Thoracic aorta (tissue), 2 donors: ENCODE data around the gene PACS1. TPM values are rescaled to one million over a fixed set of nuclear protein-coding genes. Genes with fewer than 3 reads are reported as not detected.

Experiments
- ATAC-seq: fragments of 150-250 bp; one replicate; pipeline ENCODE4 v1.8.0; 2017; ENCODE audit warnings: low read depth; ENCODE audit not compliant: insufficient number of reproducible peaks, low FRiP score
- DNase-seq: peaks from one replicate; pipeline ENCODE4 v3.0.0-alpha.2; 2020; ENCODE audit warnings: low spot score
- H3K27ac ChIP-seq, 2 donors: fragments of 200-600 bp; sonication (generic); 1 replicate in 1 of 2; 2 replicates in 1 of 2; pipeline ENCODE4 v1.5.1; 2016; ENCODE audit warnings: mild to moderate bottlenecking in 2 of 2, moderate library complexity in 2 of 2
- H3K27me3 ChIP-seq: fragments of 200-600 bp; sonication (generic); replicated peaks from 2 replicates; pipeline ENCODE4 v1.6.0; 2016; ENCODE audit warnings: mild to moderate bottlenecking; ENCODE audit not compliant: insufficient read depth
- H3K36me3 ChIP-seq: fragments of 200-600 bp; sonication (generic); one replicate; pipeline ENCODE4 v1.5.1; 2016
- H3K4me1 ChIP-seq, 2 donors: fragments of 200-600 bp; sonication (generic); 1 replicate in 1 of 2; 2 replicates in 1 of 2; pipeline versions ENCODE4 v1.5.1 to v1.6.0; 2016; ENCODE audit warnings: low read depth in 2 of 2, mild to moderate bottlenecking in 1 of 2; ENCODE audit not compliant: control insufficient read depth in 1 of 2
- H3K4me3 ChIP-seq: fragments of 200-600 bp; sonication (generic); 2 replicates; pipeline ENCODE4 v1.5.1; 2016; ENCODE audit warnings: mild to moderate bottlenecking
- H3K9me3 ChIP-seq: fragments of 200-600 bp; sonication (generic); 2 replicates; pipeline ENCODE4 v1.5.1; 2016
- CTCF ChIP-seq: fragments of 200-600 bp; sonication (generic); IDR thresholded peaks from one replicate; pipeline ENCODE4 v1.5.1; 2019; ENCODE audit warnings: antibody characterized with exemption
- total RNA-seq, 2 donors: library from RNA; depleted of rRNA; stranded (reverse); fragments of >200 nt; gene quantifications; one replicate each; pipeline versions ENCODE4 v1.1.0 to v1.2.3, GENCODE V29; 2016

Gene PACS1
- total RNA-seq, 2 donors from 2014 or later: 82.9 to 112 TPM

GRCh38 chr11:66239998-66240780, 170.1 kb downstream of the PACS1 start:
- DNase-seq: no peak
- H3K9me3 ChIP-seq: no peaks in the 10 kb centered on the region
- no peak for TF ChIP-seq CTCF

GRCh38 chr11:66240781-66241136, 170.7 kb downstream of the PACS1 start:
- no peak for ATAC-seq
- Histone ChIP-seq H3K4me1 (no peaks in the 10 kb centered on the region), H3K9me3 (no peaks in the 10 kb centered on the region), H3K27ac (no peak overlapping the region), H3K27me3 (no peaks in the 10 kb centered on the region), H3K36me3 (peaks cover 43% of the 10 kb centered on the region), H3K4me3 (no peak overlapping the region)
- no peak for TF ChIP-seq CTCF
- no peak for DNase-seq

More at GRCh38 chr11:66239998-66240780, 170.1 kb downstream of the PACS1 start:
- H3K27ac ChIP-seq: no peak overlapping the region
- no peak overlapping the region for H3K4me3 ChIP-seq
- H3K27me3 ChIP-seq: no peaks in the 10 kb centered on the region
- no peaks in the 10 kb centered on the region for H3K4me1 ChIP-seq
- no peak for ATAC-seq
- peaks cover 49% of the 10 kb centered on the region for H3K36me3 ChIP-seq

- DNase-seq: no peak
- no peak for TF ChIP-seq CTCF
- Histone ChIP-seq H3K4me1 (no peaks in the 10 kb centered on the region), H3K36me3 (peaks cover 36% of the 10 kb centered on the region), H3K27me3 (no peaks in the 10 kb centered on the region), H3K27ac (no peak overlapping the region), H3K4me3 (no peak overlapping the region), H3K9me3 (no peaks in the 10 kb centered on the region)
- ATAC-seq: no peak
Observed at GRCh38 chr11:66242095-66242765, 172.2 kb downstream of the PACS1 start.

GRCh38 chr11:66243782-66244535, 173.9 kb downstream of the PACS1 start:
- no peak for TF ChIP-seq CTCF
- H3K27ac ChIP-seq: no peak overlapping the region
- H3K4me3 ChIP-seq: no peak overlapping the region
- no peaks in the 10 kb centered on the region for H3K27me3 ChIP-seq
- no peaks in the 10 kb centered on the region for H3K9me3 ChIP-seq
- H3K4me1 ChIP-seq: no peaks in the 10 kb centered on the region
- DNase-seq (no peak), ATAC-seq (no peak)
- H3K36me3 ChIP-seq: peaks cover 21% of the 10 kb centered on the region

GRCh38 chr11:66247295-66247694, 177.2 kb downstream of the PACS1 start:
- Histone ChIP-seq H3K9me3 (no peaks in the 10 kb centered on the region), H3K36me3 (peaks cover 18% of the 10 kb centered on the region), H3K4me1 (no peaks in the 10 kb centered on the region), H3K27me3 (no peaks in the 10 kb centered on the region), H3K4me3 (no peak overlapping the region), H3K27ac (no peak overlapping the region)
- no peak for TF ChIP-seq CTCF
- no peak for DNase-seq
- no peak for ATAC-seq
